ENCODE results near the gene PTPRG. TPM values are rescaled to one million over a fixed set of nuclear protein-coding genes. Genes with fewer than 3 reads are reported as not detected.

The PTPRG gene
- total and polyA plus RNA-seq, 4 donors, result 3.6 to 35.6 (median 8.1) TPM

- Histone ChIP-seq H3K36me3 (ENCODE audit: control insufficient read depth in 4 of 4, insufficient read depth in 3 of 4, low read depth in 1 of 4, low read length in 3 of 4) (no peaks in the 10 kb centered on the region), H3K27ac (ENCODE audit: low read depth in 1 of 2, low read length in 2 of 2) (no peak overlapping the region), H3K4me1 (ENCODE audit: control insufficient read depth in 4 of 4, insufficient read depth in 4 of 4, low read length in 3 of 4) (peaks cover 0 to 10% (median 1%) of the 10 kb centered on the region in 4 donors), H3K9ac (ENCODE audit: low read depth in 1 of 2, low read length in 2 of 2) (no peak overlapping the region), H3K4me3 (ENCODE audit: low read depth in 1 of 3, low read length in 3 of 3) (no peak overlapping the region), H3K27me3 (ENCODE audit: control insufficient read depth in 4 of 4, insufficient read depth in 4 of 4, low read length in 3 of 4) (no peaks in the 10 kb centered on the region), H3K9me3 (ENCODE audit: control insufficient read depth in 4 of 4, low read length in 3 of 4) (no peaks in the 10 kb centered on the region)
- WGBS, result 83% methylated on average over 3 of the region's 3 CpGs
- TF ChIP-seq FOXA1 (IDR thresholded peaks at IDR 0.05) (no peak), HNF4G (IDR thresholded peaks at IDR 0.05) (no peak), NR2F2 (IDR thresholded peaks at IDR 0.05) (no peak), TAF1 (conservative IDR thresholded peaks at IDR 0.05) (no peak), RAD21 (IDR thresholded peaks at IDR 0.05) (no peak), JUND (IDR thresholded peaks at IDR 0.05) (no peak), HNF4A (conservative IDR thresholded peaks at IDR 0.05) (no peak), GABPA (IDR thresholded peaks at IDR 0.05 in 1 of 2, conservative IDR thresholded peaks at IDR 0.05 in 1 of 2) (no peak), SP1 (IDR thresholded peaks at IDR 0.05) (no peak), FOXA2 (IDR thresholded peaks at IDR 0.05) (no peak), EGR1 (IDR thresholded peaks at IDR 0.05; ENCODE audit: low read depth in 2 of 2) (no peak), YY1 (IDR thresholded peaks at IDR 0.05) (no peak), RXRA (IDR thresholded peaks at IDR 0.05) (no peak)
- TF ChIP-seq, protein P1, sequence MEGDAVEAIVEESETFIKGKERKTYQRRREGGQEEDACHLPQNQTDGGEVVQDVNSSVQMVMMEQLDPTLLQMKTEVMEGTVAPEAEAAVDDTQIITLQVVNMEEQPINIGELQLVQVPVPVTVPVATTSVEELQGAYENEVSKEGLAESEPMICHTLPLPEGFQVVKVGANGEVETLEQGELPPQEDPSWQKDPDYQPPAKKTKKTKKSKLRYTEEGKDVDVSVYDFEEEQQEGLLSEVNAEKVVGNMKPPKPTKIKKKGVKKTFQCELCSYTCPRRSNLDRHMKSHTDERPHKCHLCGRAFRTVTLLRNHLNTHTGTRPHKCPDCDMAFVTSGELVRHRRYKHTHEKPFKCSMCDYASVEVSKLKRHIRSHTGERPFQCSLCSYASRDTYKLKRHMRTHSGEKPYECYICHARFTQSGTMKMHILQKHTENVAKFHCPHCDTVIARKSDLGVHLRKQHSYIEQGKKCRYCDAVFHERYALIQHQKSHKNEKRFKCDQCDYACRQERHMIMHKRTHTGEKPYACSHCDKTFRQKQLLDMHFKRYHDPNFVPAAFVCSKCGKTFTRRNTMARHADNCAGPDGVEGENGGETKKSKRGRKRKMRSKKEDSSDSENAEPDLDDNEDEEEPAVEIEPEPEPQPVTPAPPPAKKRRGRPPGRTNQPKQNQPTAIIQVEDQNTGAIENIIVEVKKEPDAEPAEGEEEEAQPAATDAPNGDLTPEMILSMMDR (IDR thresholded peaks at IDR 0.05; ENCODE audit: low read depth, low read length, missing input control), result no peak
- TF ChIP-seq, protein P2, sequence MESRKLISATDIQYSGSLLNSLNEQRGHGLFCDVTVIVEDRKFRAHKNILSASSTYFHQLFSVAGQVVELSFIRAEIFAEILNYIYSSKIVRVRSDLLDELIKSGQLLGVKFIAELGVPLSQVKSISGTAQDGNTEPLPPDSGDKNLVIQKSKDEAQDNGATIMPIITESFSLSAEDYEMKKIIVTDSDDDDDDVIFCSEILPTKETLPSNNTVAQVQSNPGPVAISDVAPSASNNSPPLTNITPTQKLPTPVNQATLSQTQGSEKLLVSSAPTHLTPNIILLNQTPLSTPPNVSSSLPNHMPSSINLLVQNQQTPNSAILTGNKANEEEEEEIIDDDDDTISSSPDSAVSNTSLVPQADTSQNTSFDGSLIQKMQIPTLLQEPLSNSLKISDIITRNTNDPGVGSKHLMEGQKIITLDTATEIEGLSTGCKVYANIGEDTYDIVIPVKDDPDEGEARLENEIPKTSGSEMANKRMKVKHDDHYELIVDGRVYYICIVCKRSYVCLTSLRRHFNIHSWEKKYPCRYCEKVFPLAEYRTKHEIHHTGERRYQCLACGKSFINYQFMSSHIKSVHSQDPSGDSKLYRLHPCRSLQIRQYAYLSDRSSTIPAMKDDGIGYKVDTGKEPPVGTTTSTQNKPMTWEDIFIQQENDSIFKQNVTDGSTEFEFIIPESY (IDR thresholded peaks at IDR 0.05), result no peak
- TF ChIP-seq, protein P3, sequence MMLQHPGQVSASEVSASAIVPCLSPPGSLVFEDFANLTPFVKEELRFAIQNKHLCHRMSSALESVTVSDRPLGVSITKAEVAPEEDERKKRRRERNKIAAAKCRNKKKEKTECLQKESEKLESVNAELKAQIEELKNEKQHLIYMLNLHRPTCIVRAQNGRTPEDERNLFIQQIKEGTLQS (IDR thresholded peaks at IDR 0.05), result no peak
- TF ChIP-seq, protein P4, sequence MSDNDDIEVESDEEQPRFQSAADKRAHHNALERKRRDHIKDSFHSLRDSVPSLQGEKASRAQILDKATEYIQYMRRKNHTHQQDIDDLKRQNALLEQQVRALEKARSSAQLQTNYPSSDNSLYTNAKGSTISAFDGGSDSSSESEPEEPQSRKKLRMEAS (IDR thresholded peaks at IDR 0.05), result no peak
- TF ChIP-seq, protein P5, sequence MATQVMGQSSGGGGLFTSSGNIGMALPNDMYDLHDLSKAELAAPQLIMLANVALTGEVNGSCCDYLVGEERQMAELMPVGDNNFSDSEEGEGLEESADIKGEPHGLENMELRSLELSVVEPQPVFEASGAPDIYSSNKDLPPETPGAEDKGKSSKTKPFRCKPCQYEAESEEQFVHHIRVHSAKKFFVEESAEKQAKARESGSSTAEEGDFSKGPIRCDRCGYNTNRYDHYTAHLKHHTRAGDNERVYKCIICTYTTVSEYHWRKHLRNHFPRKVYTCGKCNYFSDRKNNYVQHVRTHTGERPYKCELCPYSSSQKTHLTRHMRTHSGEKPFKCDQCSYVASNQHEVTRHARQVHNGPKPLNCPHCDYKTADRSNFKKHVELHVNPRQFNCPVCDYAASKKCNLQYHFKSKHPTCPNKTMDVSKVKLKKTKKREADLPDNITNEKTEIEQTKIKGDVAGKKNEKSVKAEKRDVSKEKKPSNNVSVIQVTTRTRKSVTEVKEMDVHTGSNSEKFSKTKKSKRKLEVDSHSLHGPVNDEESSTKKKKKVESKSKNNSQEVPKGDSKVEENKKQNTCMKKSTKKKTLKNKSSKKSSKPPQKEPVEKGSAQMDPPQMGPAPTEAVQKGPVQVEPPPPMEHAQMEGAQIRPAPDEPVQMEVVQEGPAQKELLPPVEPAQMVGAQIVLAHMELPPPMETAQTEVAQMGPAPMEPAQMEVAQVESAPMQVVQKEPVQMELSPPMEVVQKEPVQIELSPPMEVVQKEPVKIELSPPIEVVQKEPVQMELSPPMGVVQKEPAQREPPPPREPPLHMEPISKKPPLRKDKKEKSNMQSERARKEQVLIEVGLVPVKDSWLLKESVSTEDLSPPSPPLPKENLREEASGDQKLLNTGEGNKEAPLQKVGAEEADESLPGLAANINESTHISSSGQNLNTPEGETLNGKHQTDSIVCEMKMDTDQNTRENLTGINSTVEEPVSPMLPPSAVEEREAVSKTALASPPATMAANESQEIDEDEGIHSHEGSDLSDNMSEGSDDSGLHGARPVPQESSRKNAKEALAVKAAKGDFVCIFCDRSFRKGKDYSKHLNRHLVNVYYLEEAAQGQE (IDR thresholded peaks at IDR 0.05), result no peak
- DNase-seq (ENCODE audit: low spot score), result no peak
Measured at GRCh38 chr3:61985020-61985419, 423.6 kb downstream of the PTPRG start.

Measured in liver (tissue), 9 donors.